HG03097 (cell line): ENCODE data around the gene LYPD3.

Source experiments
- ATAC-seq: cut with Tn5 transposase; IDR thresholded peaks from one replicate; pipeline ENCODE4 v1.9.1; 2021; ENCODE audit not compliant: unreplicated experiment, low FRiP score

The LYPD3 gene

GRCh38 chr19:43488179-43488578, 22.8 kb upstream of the LYPD3 start:
- no peak for ATAC-seq

GRCh38 chr19:43486412-43486811, 21.0 kb upstream of the LYPD3 start:
- no peak for ATAC-seq

GRCh38 chr19:43485951-43486350, 20.5 kb upstream of the LYPD3 start:
- no peak for ATAC-seq

- ATAC-seq: no peak
These were observed 17.9 kb upstream of the LYPD3 start for GRCh38 chr19:43483281-43483680.

- no peak for ATAC-seq
These were observed 16.8 kb upstream of the LYPD3 start for GRCh38 chr19:43482193-43482592.

GRCh38 chr19:43481701-43482100, 16.3 kb upstream of the LYPD3 start:
- ATAC-seq: no peak

- ATAC-seq: no peak
These were observed 15.2 kb upstream of the LYPD3 start for GRCh38 chr19:43480574-43480973.

- no peak for ATAC-seq
These were observed 14.7 kb upstream of the LYPD3 start for GRCh38 chr19:43479961-43480561.

- ATAC-seq: no peak
These were observed 13.8 kb upstream of the LYPD3 start for GRCh38 chr19:43479226-43479625.

- ATAC-seq: no peak
These were observed 12.9 kb upstream of the LYPD3 start for GRCh38 chr19:43478323-43478722.

- ATAC-seq: no peak
These were observed 11.2 kb upstream of the LYPD3 start for GRCh38 chr19:43476606-43477005.

GRCh38 chr19:43474986-43475705, 9.7 kb upstream of the LYPD3 start:
- ATAC-seq: peak; percentile 68

GRCh38 chr19:43474487-43474886, 9.1 kb upstream of the LYPD3 start:
- no peak for ATAC-seq

GRCh38 chr19:43471091-43471490, 5.7 kb upstream of the LYPD3 start:
- ATAC-seq: no peak

GRCh38 chr19:43470288-43470687, 4.9 kb upstream of the LYPD3 start:
- no peak for ATAC-seq

- ATAC-seq: no peak
These were observed 3.7 kb upstream of the LYPD3 start for GRCh38 chr19:43469160-43469480.

- ATAC-seq: no peak
These were observed 3.1 kb upstream of the LYPD3 start for GRCh38 chr19:43468354-43469159.

GRCh38 chr19:43467730-43468129, 2.3 kb upstream of the LYPD3 start:
- ATAC-seq: no peak

GRCh38 chr19:43467276-43467675, 1.9 kb upstream of the LYPD3 start:
- no peak for ATAC-seq

GRCh38 chr19:43466793-43467192, 1.4 kb upstream of the LYPD3 start:
- ATAC-seq: no peak

- no peak for ATAC-seq
These were observed 1.2 kb downstream of the LYPD3 start for GRCh38 chr19:43464134-43464775.
